ENCODE data around the gene AHNAK. TPM values are rescaled to one million over a fixed set of nuclear protein-coding genes. Genes with fewer than 3 reads are reported as not detected.

AHNAK gene
- total RNA-seq, 4 donors from 2014 or later, result 1,278 to 2,374 (median 1,866) TPM

DNA sequence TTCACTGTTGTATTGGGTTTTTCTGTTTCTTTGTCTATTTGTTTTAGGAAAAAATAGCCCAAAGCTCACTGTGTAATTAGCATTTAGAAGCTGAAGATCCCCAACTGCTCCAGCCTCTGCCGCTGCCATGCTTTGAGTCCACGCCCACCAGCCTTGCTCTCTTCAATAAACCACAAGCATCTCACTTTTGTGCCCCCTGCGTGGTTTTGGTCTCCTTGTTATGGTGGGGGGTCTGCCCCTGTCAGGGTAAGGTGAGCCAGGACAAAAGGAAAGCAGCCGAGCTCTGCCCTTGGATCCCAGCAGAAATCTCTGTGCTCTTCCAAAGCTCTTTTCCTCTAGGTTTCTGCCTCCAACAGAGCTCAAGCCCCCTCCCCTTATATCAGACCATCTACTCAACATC, 123.6 kb downstream of the AHNAK start:
- intact Hi-C loops (cut with DNase I), result loop anchor here (5.0 kb wide), 1 partner anchor 139 kb away; no protein-coding TSS in a partner anchor
- H3K4me1 ChIP-seq, result peaks cover 13 to 71% (median 51%) of the 10 kb centered on the region in 4 donors
- H3K27ac ChIP-seq (replicated peaks in 1 of 4), result no peak overlapping the region
- 87% methylated on average over 4 of the region's 4 CpGs for WGBS
- no peaks in the 10 kb centered on the region for H3K36me3 ChIP-seq
- no peak for DNase-seq (ENCODE audit: extremely low spot score)
- H3K4me3 ChIP-seq, result no peak overlapping the region
- TF ChIP-seq POLR2AphosphoS5 (IDR thresholded peaks at IDR 0.05), result no peak
- TF ChIP-seq EP300 (IDR thresholded peaks at IDR 0.05), result no peak
- TF ChIP-seq POLR2A (IDR thresholded peaks at IDR 0.05; ENCODE audit: low read depth), result no peak
- TF ChIP-seq, protein P1, sequence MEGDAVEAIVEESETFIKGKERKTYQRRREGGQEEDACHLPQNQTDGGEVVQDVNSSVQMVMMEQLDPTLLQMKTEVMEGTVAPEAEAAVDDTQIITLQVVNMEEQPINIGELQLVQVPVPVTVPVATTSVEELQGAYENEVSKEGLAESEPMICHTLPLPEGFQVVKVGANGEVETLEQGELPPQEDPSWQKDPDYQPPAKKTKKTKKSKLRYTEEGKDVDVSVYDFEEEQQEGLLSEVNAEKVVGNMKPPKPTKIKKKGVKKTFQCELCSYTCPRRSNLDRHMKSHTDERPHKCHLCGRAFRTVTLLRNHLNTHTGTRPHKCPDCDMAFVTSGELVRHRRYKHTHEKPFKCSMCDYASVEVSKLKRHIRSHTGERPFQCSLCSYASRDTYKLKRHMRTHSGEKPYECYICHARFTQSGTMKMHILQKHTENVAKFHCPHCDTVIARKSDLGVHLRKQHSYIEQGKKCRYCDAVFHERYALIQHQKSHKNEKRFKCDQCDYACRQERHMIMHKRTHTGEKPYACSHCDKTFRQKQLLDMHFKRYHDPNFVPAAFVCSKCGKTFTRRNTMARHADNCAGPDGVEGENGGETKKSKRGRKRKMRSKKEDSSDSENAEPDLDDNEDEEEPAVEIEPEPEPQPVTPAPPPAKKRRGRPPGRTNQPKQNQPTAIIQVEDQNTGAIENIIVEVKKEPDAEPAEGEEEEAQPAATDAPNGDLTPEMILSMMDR (IDR thresholded peaks at IDR 0.05), result no peak
- H3K9me3 ChIP-seq, result no peaks in the 10 kb centered on the region
- H3K27me3 ChIP-seq, result no peaks in the 10 kb centered on the region

DNA sequence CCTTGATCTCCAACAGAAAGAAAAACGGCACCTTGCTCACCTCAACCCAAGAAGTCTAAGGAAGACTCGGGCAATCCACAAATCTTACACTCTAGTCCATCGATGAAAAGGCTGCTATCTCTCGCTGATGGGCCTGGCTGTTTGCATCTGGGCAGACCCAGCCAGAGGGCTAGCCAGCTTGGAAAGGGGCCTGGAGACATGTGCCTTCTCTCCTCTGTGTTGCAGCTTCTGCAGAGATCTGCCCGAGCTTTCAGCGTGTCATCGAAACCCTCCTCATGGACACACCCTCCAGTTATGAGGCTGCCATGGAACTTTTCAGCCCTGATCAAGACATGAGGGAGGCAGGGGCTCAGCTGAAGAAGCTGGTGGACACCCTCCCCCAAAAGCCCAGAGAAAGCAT, 124.6 kb downstream of the AHNAK start:
- H3K27me3 ChIP-seq, result no peaks in the 10 kb centered on the region
- no peak for DNase-seq (ENCODE audit: extremely low spot score)
- no peak for TF ChIP-seq EP300 (IDR thresholded peaks at IDR 0.05)
- TF ChIP-seq POLR2AphosphoS5 (IDR thresholded peaks at IDR 0.05), result no peak
- no peak for TF ChIP-seq POLR2A (IDR thresholded peaks at IDR 0.05; ENCODE audit: low read depth)
- TF ChIP-seq, protein P1 (IDR thresholded peaks at IDR 0.05), result no peak
- peaks cover 13 to 63% (median 48%) of the 10 kb centered on the region in 4 donors for H3K4me1 ChIP-seq
- H3K9me3 ChIP-seq, result no peaks in the 10 kb centered on the region
- no peaks in the 10 kb centered on the region for H3K36me3 ChIP-seq
- no peak overlapping the region for H3K4me3 ChIP-seq
- 70% methylated on average over 7 of the region's 7 CpGs for WGBS
- H3K27ac ChIP-seq (replicated peaks in 1 of 4), result no peak overlapping the region
- intact Hi-C loops (cut with DNase I), result loop anchor here (5.0 kb wide), 1 partner anchor 140 kb away; no protein-coding TSS in a partner anchor

DNA sequence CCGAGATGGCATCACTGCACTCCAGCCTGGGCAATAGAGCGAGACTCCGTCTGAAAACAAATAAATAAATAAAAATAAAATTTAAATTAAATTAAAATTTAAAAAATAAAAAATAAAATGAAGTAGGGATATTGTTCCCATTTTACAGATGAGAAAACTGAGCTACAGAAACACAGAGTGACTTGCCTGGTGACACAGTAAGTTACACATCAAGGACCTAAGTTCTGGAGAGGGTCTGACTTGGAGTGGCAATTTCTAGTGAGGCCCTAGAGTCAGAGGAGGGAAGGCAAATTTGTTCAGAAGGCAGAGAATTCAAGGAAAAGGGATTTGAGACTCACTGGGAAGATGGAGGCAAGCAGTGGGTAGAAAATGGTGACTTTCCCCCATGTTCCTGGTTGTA, 125.7 kb downstream of the AHNAK start:
- Histone ChIP-seq H3K27ac (replicated peaks in 1 of 4) (peak overlapping the region in 1 of 4 donors; percentile 68), H3K4me3 (no peak overlapping the region), H3K9me3 (no peaks in the 10 kb centered on the region), H3K36me3 (no peaks in the 10 kb centered on the region), H3K27me3 (no peaks in the 10 kb centered on the region), H3K4me1 (peaks cover 13 to 53% (median 43%) of the 10 kb centered on the region in 4 donors)
- intact Hi-C loops (cut with DNase I), result loop anchor here (5.0 kb wide), 1 partner anchor 141 kb away; no protein-coding TSS in a partner anchor
- TF ChIP-seq POLR2AphosphoS5 (IDR thresholded peaks at IDR 0.05) (no peak), EP300 (IDR thresholded peaks at IDR 0.05) (no peak), POLR2A (IDR thresholded peaks at IDR 0.05; ENCODE audit: low read depth) (no peak)
- TF ChIP-seq, protein P1 (IDR thresholded peaks at IDR 0.05), result no peak
- WGBS, result 100% methylated on average over 3 of the region's 3 CpGs
- no peak for DNase-seq (ENCODE audit: extremely low spot score)

DNA sequence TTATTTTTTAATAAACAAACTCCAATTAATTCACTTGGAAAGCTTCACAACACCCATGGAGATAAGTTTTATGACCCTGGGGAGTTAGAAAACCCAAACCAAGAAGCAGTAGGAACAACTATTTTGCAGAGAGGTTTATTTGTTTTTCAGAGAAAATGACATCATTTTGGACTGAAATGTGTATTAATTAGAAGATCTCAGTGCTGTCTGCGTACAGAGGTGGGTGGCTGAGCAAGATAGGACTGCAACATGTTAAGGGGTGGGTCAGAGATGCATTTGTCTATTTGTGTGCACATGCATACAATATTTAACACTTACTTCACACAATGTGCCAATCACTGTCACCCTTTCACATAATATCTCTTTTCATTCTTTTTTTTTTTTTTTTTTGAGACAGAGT, 126.7 kb downstream of the AHNAK start:
- DNase-seq (ENCODE audit: extremely low spot score), result no peak
- TF ChIP-seq EP300 (IDR thresholded peaks at IDR 0.05) (no peak), POLR2AphosphoS5 (IDR thresholded peaks at IDR 0.05) (no peak), POLR2A (IDR thresholded peaks at IDR 0.05; ENCODE audit: low read depth) (no peak)
- TF ChIP-seq, protein P1 (IDR thresholded peaks at IDR 0.05), result no peak
- Histone ChIP-seq H3K27me3 (no peaks in the 10 kb centered on the region), H3K36me3 (no peaks in the 10 kb centered on the region), H3K9me3 (no peaks in the 10 kb centered on the region), H3K4me1 (peaks cover 13 to 44% (median 39%) of the 10 kb centered on the region in 4 donors), H3K4me3 (no peak overlapping the region), H3K27ac (replicated peaks in 1 of 4) (peak overlapping the region; percentile 52 to 68 (median 62))
- intact Hi-C loops (cut with DNase I), result loop anchor here (5.0 kb wide), 1 partner anchor 142 kb away; no protein-coding TSS in a partner anchor
- 29% methylated on average over 1 of the region's 1 CpG for whole genome bisulfite sequencing

Measured in esophagus muscularis mucosa (tissue), 4 donors.